GM19438 (cell line): ENCODE data around the gene MEGF6.

Experiments used
- ATAC-seq: cut with Tn5 transposase; IDR thresholded peaks from one replicate; pipeline ENCODE4 v1.9.1; 2021; ENCODE audit warnings: low read depth; ENCODE audit not compliant: unreplicated experiment

Gene MEGF6

DNA sequence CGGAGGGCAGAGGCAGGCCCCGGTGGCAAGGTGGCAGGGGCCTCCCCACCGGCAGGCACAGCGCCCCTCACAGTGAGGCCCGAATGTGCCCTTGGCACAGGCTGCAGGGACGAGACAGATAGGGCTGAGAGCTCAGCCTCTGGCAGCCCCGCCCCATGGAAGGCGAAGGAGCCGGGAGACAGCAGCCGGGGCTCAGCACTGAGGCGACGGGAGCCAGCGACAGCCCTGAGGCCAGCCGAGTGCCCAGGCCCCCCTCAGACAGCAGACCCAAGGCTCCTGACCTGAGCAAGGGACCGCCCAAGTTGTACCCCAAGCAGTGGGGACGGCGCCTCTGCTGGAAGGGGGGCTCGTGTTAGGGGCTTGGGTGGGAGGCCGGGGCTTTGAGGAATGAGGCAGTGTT lies 113.8 kb downstream of the MEGF6 start:
- no peak for ATAC-seq

DNA sequence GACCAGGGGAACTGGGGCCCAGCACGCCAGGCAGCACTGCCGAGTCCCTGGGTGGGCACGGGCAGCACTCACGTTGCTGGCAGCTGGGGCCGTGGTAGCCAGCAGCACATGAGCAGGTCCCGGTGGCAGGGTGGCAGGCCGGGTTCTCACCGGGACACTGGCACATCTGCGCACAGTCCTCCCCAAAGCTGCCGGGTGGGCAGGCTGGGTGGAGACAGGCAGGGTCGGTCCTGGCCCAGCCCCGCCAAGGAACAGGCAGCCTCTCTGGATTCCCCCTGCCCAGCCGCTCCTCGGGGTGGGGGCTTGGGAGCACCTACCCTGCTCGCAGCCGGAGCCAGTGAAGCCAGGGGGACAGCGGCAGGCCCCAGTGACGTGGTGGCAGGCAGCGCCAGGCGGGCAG lies 114.4 kb downstream of the MEGF6 start:
- ATAC-seq: no peak

DNA sequence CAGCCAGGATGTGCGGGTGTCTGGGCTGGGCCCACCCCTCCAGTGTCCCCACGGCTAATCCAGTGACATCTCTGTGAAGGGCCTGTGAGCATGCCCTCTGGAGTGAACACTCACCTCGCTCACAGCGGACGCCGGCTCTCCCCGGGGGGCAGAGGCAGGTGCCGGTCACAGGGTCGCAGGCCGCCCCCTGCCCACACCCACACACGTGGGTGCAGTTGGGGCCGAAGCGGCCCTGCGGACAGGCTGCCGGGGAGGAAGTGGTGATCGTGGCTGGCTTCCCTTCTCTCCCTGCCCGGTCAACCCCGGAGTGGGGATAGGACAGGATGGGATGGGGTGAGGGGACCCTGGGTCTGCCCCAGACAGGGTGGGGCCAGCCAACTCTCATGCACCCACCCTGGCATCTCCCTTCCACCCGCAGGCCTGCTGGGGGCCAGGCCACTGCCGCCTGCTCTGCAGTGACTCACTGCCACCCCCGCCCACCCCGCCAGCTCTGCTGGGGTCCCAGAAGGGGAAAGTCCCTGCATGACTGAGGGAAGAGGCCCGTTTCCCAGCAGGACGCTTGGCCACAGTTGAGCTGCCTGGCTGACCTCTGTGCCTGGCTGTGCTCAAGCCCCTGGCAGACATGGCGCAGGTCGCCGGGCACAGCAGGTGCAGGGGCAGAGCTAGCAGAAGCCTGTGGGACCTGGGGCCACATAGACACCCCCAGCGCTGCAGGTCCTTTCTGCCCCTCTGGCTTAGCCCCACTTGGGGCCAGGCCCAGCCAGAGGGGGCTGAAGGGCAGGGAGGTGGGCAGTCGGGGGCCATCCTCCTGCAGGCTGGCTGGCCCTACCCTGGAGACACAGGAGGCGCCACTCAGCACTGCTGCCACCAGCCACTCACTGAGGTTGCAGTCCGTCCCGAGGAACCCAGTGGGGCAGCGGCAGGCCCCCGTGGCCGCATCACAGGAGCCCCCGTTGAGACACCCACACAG lies 115.2 kb downstream of the MEGF6 start:
- no peak for ATAC-seq

DNA sequence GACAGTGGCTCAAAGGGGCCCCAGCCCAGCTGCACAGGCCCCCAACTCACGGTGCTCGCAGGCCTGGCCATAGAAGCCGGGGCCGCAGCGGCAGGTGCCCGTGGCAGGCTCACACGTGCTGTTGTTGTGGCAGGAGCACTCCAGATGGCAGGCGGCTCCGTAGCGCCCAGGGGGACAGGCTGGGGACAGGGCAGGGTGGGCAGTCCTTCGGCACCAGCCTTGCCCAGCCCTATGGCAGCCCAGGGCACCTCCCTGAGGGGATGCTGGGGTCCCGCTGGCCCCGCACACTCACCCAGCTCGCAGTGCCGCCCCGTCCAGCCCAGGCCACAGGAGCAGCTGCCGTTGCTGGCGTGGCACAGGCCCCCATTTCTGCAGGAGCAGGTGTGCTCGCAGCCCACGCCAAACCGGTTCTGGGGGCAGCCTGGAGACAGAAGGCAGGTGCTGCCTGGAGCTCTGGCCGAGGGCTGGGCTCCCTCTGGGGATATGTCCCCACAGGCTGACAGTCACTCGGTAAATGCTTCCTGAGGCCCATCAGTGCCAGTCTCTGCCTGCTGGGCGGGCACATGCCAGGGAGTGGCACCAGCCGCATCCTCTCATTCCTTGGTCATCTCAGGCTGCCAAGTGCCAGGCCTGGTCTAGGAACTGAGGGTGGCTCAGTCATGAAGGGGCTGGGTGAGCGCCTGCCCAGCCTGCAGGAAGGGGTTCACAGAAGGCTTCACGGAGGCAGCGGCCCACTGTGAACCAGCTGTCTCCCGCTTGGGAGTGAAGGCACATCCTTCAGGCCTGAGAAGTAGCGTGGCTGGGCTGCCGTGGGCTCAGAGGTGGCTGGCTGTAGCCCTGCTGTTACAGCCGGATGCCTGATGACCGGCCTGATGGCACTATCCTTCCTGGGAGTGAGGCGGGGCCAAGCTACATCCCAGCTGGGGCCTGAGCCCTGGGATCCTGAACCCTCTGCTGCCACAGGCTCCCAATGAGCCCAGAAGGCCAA lies 116.7 kb downstream of the MEGF6 start:
- no peak for ATAC-seq

DNA sequence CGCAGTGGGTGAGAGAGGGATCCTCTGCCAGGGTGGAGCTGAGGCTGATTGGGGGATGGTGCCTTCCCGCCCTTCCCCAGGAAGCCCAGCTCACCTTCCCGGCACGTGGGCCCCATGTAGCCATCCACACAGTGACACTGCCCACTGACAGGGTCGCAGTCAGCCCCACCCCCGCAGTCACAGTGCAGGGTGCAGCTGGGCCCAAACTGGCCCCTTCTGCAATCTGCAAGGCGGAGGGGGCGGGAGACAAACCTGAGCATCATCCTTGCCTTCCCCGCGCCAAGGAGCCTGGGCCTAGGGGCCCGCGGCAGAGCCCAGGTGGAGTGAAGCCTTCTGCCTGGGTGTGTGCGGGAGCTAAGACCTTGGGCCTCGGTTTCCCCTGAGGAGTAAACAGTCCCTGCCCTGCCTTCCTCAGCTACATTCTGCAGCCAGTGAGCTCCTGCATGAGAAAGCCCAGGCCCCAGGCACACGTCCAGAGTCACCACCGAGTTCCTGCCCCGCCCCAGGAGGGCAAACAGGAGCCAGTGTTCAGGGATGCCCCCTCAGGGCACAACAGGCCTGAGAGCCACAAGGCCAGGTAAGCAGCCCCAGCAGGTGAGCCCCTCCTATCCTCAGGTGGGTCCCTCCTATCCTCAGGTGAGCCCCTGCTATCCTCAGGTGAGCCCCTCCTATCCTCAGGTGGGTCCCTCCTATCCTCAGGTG lies 118.6 kb downstream of the MEGF6 start:
- ATAC-seq: no peak

DNA sequence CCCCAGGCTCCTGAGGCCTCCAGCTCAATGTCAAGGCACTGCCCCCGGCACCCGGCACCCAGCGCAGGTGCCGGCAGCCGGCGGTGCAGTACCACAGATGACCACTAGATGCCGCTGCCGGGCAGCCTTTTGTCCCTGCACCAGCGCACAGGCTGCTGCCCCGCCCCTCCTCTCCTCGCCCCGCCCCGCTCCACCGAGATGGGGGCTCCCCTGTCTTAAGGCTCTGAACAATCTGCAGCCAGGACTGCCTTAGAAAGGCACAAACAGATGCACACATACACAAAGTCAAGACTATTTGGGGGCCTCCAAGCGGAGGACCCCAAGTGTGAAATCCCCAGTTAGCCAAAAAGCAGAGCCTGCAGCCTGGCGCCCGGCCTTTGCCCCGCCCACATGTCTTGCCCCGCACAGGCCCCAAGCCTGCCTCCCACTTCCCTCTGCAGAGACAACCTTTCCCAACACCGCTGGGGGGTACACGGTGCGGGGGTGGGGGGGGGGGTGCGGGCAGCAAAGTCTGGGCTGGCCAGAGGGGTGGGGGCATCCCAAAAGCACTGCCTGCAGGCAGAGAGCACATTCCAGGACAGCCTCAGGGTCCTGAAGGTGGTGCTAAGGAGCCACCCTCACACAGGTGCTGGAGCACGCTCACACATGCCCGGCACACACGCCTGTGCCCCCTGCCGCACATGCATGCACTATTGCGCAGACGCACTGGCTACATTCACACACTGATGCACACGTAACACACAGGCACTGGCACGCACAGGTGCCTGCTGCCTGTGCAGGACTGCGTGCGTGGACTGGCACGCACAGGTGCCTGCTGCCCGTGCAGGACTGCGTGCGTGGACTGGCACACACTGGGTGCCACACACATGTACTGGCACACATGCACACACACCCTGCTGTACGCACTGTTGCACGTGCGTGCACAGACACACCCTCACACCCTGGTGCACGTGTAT lies 119.7 kb downstream of the MEGF6 start:
- ATAC-seq: no peak

DNA sequence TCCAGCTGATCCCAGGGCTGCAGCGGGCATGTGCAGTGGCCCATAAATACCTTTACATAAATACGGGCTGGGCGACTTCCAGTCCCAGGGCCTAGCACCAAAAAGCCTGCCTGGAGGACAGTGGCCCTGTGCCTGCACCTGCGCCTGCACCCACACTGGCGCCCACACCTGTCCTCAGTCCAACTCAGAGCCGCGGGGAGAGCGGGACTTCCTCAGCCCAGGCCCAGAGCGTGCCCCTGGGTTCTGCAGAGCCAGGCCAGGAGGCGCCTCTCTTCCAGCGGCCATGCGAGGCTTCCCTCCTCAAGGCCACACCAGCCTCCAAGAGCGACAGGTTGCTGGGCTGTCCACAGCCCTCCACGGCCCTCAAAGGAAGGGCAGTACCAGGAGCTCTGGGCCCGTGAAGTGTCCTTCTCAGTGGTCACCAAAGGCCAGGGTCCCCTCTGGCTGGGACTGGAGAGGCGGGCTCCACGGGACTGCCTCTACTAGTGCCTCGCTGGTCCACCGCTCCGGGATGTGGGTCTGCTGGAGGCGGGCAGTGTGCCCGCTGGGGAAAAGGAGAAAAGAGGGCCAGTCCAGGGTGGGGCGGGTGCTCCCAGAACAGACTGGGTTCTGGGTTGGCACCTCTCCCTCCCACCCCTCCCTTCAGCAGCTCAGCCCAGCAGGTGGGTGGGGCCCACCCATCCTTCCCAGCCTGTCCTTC lies 121.1 kb downstream of the MEGF6 start:
- no peak for ATAC-seq

DNA sequence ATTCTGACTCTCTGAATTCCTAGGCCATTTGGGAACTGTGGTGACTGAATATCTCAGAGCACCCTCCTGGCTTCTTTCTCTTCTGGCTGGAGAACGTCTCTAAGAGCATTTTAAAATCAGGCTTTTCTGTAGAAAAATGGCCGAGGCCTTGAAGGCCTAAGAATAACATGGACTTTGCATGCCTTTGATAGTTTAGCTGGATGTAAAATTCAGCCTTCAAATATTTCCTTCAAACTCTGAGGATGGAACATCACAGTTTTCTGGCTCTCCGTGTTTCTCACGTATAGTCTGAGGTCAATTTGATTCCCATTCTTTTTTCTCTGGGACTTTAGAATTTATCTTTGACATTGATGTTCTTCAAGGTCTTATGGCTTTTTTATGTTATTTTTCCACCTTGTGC lies 122.9 kb downstream of the MEGF6 start:
- no peak for ATAC-seq

DNA sequence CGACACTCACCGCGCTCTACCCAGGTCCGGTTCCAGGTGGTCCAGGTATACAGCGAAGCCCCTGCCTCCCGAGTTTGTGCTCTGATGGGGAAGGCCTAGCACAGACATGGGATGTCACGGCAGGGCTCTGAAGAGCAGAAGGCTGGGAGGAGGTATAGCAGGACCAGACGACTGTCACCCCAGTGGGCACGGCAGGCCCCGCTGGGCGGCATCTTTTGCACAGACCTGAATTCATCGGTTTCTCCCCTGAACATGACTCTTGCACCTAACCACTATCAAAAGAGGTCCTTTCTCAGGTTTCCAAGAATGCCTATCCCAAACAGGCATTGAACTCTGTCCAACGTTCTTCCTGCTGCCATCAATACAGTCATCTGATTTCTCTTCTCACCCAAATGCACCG lies 126.3 kb downstream of the MEGF6 start:
- ATAC-seq: no peak

DNA sequence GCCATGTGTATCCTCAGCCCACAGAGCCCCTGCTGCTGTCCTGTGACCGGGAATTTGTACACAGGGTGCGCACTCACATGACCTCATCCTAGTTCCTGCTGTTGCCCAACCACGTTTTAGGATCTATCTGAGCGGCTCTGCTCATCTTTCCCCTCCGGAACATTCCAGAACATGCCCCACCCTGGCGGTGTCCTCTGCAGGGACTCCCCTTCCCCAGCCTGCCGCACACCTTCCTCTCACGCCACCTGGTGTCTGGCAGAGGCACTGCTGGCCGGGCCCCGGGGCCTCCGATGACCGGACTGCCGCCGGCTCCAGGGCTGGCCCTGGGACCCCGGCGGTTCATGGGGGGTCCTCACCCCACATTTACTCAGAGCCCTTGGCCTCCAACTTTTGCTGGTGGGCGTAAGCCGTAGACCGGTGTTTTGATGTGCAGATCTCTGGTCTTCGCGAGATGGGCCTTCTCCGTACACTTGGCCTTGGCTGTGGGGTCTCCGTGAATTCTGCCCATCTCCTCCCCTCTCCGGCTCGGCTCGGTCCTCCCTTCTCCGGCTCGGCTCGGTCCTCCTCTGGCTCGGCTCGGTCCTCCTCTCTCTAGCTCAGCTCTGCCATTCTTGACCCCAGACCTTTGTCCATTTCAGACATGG lies 127.4 kb downstream of the MEGF6 start:
- ATAC-seq: no peak

DNA sequence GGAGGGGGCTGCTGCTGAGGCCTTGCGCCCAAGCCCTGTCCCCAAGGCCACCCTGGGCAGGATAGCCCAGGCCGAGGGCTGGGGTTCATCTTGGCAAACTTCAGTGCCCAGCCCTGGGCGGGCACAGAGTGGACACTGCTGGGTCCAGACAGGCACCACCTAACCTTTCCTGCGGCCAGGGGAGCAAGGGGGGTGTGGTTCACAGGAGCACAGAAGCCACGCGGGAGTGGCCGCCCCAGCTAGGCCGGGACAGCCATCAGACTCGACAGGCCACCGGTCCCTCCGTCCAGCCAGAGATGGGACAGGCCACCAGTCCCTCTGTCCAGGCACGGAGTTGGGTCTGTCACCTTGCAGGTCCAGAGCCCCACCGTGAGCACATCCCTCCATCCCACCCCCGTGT lies 127.9 kb downstream of the MEGF6 start:
- no peak for ATAC-seq

DNA sequence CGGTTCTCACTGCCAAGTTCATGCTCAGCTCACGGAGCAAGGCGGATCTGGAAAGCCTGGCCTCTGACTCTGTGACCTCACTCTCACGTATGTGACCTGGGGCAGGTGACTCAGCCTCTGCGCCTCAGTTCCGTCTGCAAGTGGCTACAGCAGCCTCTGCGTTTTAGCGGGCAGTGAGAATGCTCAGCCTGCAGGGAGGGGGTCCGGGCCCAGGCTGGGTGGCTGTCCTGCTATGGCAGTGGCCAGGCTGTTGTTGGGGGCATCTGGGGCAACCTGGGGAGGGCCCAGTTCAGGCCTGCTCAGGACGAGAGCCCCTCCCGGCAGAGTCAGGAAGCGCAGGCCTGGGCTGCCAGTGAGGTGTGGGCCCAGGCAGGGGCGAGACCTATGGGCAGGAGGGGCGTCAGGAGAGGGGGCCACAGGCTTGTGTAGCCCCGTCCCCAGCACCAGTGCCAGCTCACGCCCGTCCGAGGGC lies 128.9 kb downstream of the MEGF6 start:
- ATAC-seq: no peak

DNA sequence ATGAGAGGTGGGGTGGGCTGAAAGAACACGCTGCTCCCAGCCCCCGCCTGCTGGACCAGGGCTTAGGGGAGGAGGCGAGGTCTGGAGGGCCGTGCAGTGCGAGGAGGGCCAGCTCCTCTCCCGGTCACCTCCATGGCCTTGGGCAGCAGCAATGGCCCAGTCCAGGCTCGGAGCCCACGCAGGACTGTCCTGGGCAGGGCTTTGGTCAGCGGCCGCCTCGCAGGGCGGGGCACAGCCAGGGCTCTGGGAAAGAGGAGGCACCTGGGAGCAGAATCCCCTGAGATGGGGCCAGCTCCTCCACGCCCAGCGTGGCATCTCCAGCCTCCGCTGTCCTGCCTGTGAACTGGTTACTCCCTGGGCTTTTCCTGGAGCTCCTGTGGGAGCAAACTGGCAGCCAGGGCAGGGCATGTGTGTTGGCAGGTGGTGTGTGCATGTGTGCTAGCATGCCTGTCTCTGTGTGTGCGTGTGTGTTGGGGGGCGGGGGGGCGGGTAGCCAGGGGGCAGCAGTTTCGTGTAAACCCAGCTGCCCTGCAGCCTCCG lies 129.4 kb downstream of the MEGF6 start:
- no peak for ATAC-seq

DNA sequence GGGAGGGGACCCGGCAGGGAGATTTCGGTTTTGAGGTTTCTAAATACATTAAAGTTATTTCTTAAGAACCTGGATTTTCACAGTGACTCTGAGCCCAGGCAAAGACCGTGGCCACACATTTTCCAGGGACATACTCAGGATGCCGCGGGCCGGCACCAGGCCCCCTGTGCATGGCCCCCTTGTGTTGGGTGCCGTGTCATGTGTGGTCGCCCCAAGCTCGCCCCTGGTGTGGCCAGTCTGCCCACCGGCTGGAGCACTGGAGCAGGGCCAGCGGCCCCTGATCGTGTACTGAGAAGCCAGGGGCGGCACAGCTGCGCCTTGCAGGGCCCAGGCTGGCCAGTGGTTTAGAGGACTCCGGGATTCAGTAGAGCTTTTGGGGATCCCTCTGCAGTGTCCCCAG lies 130.3 kb downstream of the MEGF6 start:
- ATAC-seq: no peak

DNA sequence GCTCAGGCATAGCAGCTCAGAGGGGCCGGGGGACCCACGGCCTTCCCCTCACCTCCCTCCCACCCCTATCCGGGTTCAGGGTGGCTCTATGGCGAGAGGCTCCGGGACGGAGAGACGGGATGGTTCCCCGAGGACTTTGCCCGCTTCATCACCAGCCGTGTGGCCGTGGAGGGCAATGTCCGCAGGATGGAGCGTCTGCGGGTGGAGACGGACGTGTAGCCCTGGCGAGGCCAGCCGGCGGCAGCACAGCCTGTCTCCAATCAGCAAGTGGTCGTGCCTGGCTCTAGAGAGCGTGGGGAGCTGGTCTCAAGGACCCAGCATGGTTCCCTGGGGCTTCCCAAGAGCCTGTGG lies 131.0 kb downstream of the MEGF6 start:
- no peak for ATAC-seq

DNA sequence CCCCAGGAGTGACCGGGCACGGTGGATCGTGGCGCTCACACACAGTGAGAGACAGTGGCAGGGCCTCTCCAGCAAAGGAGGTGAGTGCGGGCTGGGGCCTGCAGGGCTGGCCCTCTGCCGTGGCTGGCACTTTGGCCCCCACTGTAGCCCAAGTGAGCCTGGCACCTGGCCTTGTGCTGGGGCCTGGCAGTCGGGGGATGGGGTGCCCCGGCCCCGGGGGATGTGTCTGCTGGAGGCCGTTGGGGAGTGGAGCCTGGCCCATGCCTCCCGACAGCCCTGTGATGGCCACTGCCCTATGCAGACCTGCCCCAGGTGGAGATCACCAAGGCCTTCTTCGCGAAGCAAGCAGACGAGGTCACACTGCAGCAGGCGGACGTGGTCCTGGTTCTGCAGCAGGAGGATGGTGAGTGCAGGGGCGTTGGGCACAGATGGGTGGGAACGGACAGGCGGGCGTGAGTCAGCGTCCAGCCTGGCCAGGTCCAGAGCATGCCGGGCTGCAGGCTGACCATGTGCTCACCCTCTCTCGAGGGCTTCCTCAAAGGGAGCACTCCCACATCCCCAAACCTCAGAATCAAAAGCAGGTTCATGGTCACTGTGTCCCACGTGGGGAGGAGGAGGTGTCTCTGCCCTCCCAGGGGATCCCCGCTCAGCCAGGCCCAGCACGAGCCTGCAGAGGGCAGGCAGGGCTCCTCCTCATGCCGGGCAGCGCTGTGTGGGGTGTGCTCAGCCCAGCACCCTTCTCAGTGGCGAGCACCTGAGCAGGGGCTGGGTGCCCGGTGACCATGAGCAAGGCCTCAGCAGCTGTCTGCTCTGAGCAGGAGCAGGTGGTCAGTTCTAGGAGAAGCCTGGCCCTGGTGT lies 131.6 kb downstream of the MEGF6 start:
- no peak for ATAC-seq

DNA sequence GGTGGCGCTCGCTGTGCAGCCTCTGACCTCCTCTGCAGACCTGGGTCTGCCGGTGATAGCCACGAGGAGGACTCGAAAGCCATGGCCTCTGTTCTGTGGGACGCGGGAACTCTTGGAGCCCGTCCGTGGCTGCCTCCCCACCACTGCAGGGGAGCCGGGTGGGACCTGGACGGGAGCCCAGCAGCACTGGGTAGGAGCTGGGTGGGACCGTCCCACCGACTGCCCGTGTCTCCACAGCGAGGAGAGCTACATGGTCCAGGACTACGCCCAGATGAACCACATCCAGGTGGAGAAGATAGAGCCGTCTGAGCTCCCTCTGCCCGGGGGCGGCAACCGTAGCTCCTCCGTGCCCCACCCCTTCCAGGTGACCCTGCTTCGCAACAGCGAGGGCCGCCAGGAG lies 133.1 kb downstream of the MEGF6 start:
- no peak for ATAC-seq
